H1 (cell line): ENCODE data around the gene JMJD8. TPM values are rescaled to one million over a fixed set of nuclear protein-coding genes. Genes with fewer than 3 reads are reported as not detected.

Experiments
- CTCF ChIA-PET: fragments of 300-600 bp; sonication (Branson Sonifier 250); formaldehyde crosslinking; loops from one replicate; lab custom pipeline; 2021; ENCODE audit not compliant: partially characterized antibody; lab: Charles Lee
- POLR2A ChIA-PET: fragments of 300-600 bp; sonication (Branson Sonifier 250); formaldehyde crosslinking; loops from one replicate; lab custom pipeline; 2021; ENCODE audit warnings: inconsistent platforms; ENCODE audit not compliant: partially characterized antibody; lab: Charles Lee
- DNase-seq, 2 experiments: peaks; one replicate each; pipeline versions ENCODE4 v3.0.0 to v3.0.0-alpha.2; 2010 to 2022; ENCODE audit warnings: low spot score in 2 of 2, low read depth in 1 of 2, mixed read lengths in 1 of 2
- FAIRE-seq: peaks from 2 replicates; lab custom pipeline; 2011; peaks lifted over from hg19 to GRCh38; lab: Jason Lieb, UNC
- H2AFZ ChIP-seq: 2 replicates; pipeline ENCODE4 v1.8.1; 2012; ENCODE audit warnings: low read length, inconsistent platforms
- H2AK5ac ChIP-seq: 2 replicates; pipeline ENCODE4 v1.6.1; 2013; ENCODE audit warnings: low read depth, low read length
- H2BK120ac ChIP-seq: replicated peaks from 2 replicates; pipeline ENCODE3; 2013; ENCODE audit warnings: low read depth, low read length, inconsistent platforms
- H2BK12ac ChIP-seq: 2 replicates; pipeline ENCODE4 v1.6.1; 2013; ENCODE audit warnings: low read depth, low read length
- H2BK15ac ChIP-seq: 2 replicates; pipeline ENCODE4 v1.6.1; 2013; ENCODE audit warnings: low read length
- H2BK20ac ChIP-seq: 2 replicates; pipeline ENCODE4 v1.6.1; 2013; ENCODE audit warnings: low read length
- H2BK5ac ChIP-seq: 2 replicates; pipeline ENCODE4 v1.6.1; 2013; ENCODE audit warnings: low read depth, low read length
- H3K14ac ChIP-seq: 2 replicates; pipeline ENCODE4 v1.6.1; 2013; ENCODE audit warnings: inconsistent platforms; ENCODE audit not compliant: insufficient read length
- H3K18ac ChIP-seq: 2 replicates; pipeline ENCODE4 v1.6.1; 2013; ENCODE audit warnings: low read length; ENCODE audit errors: extremely low read depth
- H3K23ac ChIP-seq: 2 replicates; pipeline ENCODE4 v1.6.1; 2013; ENCODE audit warnings: inconsistent platforms; ENCODE audit not compliant: insufficient read length
- H3K23me2 ChIP-seq: 2 replicates; pipeline ENCODE4 v1.6.1; 2013; ENCODE audit warnings: low read depth, low read length
- H3K27ac ChIP-seq: 2 replicates; pipeline ENCODE4 v1.6.1; 2011; ENCODE audit warnings: low read depth, low read length, inconsistent platforms
- H3K27me3 ChIP-seq, 4 experiments: replicated peaks in 1 of 4; 1 replicate in 1 of 4; 2 replicates in 3 of 4; pipeline versions ENCODE4 v1.6.1 to v1.8.1; 2011 to 2013; ENCODE audit warnings: low read length in 3 of 4, mild to moderate bottlenecking in 3 of 4, inconsistent platforms in 2 of 4, mixed read lengths in 2 of 4, moderate library complexity in 1 of 4; ENCODE audit not compliant: control insufficient read depth in 3 of 4, insufficient read depth in 3 of 4; ENCODE audit errors: extremely low read depth in 1 of 4
- H3K36me3 ChIP-seq, 4 experiments: 2 replicates each; pipeline versions ENCODE4 v1.6.1 to v1.8.1; 2011 to 2013; ENCODE audit warnings: mild to moderate bottlenecking in 4 of 4, low read length in 3 of 4, moderate library complexity in 2 of 4, control low read depth in 1 of 4, inconsistent platforms in 1 of 4; ENCODE audit not compliant: insufficient read depth in 4 of 4, control insufficient read depth in 2 of 4
- H3K4ac ChIP-seq: replicated peaks from 2 replicates; pipeline ENCODE3; 2013; ENCODE audit warnings: low read length, low read depth, mixed read lengths, inconsistent platforms; ENCODE audit not compliant: insufficient read length
- H3K4me1 ChIP-seq, 4 experiments: replicated peaks in 1 of 4; 1 replicate in 1 of 4; 2 replicates in 3 of 4; pipeline versions ENCODE4 v1.6.1 to v1.8.1; 2011 to 2013; ENCODE audit warnings: low read length in 3 of 4, inconsistent platforms in 2 of 4, mixed read lengths in 1 of 4; ENCODE audit not compliant: insufficient read depth in 4 of 4, control insufficient read depth in 3 of 4
- H3K4me2 ChIP-seq, 2 experiments: 2 replicates each; pipeline versions ENCODE4 v1.6.1 to v1.8.1; 2011 to 2013; ENCODE audit warnings: low read depth in 2 of 2, low read length in 2 of 2, control low read depth in 1 of 2, inconsistent platforms in 1 of 2, mild to moderate bottlenecking in 1 of 2; ENCODE audit not compliant: insufficient read depth in 1 of 2
- H3K4me3 ChIP-seq, 4 experiments: fragments of 200-600, 300-600 bp in 1 of 4; sonication (generic), shearing (Covaris generic), sonication (Bioruptor Twin) in 1 of 4; 2 replicates each; pipeline versions ENCODE4 v1.5.1 to v1.8.1; 2011 to 2016; ENCODE audit warnings: low read length in 4 of 4, low read depth in 3 of 4, control low read depth in 2 of 4, inconsistent platforms in 2 of 4, mild to moderate bottlenecking in 2 of 4, mixed read lengths in 1 of 4, moderate library complexity in 1 of 4; ENCODE audit not compliant: insufficient read depth in 2 of 4; ENCODE audit errors: extremely low read depth in 1 of 4
- H3K56ac ChIP-seq: replicated peaks from 2 replicates; pipeline ENCODE3; 2013; ENCODE audit warnings: low read depth, mild to moderate bottlenecking, mixed read lengths, low read length, inconsistent platforms; ENCODE audit not compliant: insufficient read length
- H3K79me1 ChIP-seq: 2 replicates; pipeline ENCODE4 v1.6.1; 2013; ENCODE audit warnings: low read depth, low read length, control low read depth
- H3K79me2 ChIP-seq, 2 experiments: 2 replicates each; pipeline versions ENCODE4 v1.6.1 to v1.8.1; 2012 to 2013; ENCODE audit warnings: low read length in 2 of 2, mild to moderate bottlenecking in 2 of 2, inconsistent platforms in 1 of 2; ENCODE audit not compliant: insufficient read depth in 2 of 2, control insufficient read depth in 1 of 2
- H3K9ac ChIP-seq, 4 experiments: replicated peaks in 1 of 4; 1 replicate in 1 of 4; 2 replicates in 3 of 4; pipeline versions ENCODE4 v1.6.1 to v1.8.1; 2011 to 2013; ENCODE audit warnings: low read depth in 3 of 4, low read length in 3 of 4, control low read depth in 2 of 4, mild to moderate bottlenecking in 2 of 4, moderate library complexity in 2 of 4, inconsistent platforms in 1 of 4; ENCODE audit errors: extremely low read depth in 1 of 4
- H3K9me3 ChIP-seq, 2 experiments: 2 replicates each; pipeline versions ENCODE4 v1.6.1 to v1.8.1; 2012 to 2013; ENCODE audit warnings: mild to moderate bottlenecking in 2 of 2, moderate library complexity in 2 of 2, control low read depth in 1 of 2, inconsistent platforms in 1 of 2, low read depth in 1 of 2, low read length in 1 of 2, mixed read lengths in 1 of 2; ENCODE audit not compliant: insufficient read depth in 2 of 2
- H4K20me1 ChIP-seq, 2 experiments: replicated peaks in 1 of 2; 2 replicates each; pipeline versions ENCODE3 to v1.8.1; 2011 to 2013; ENCODE audit warnings: inconsistent platforms in 2 of 2, low read length in 2 of 2, mild to moderate bottlenecking in 1 of 2; ENCODE audit not compliant: insufficient read depth in 2 of 2, control insufficient read depth in 1 of 2
- H4K5ac ChIP-seq: 2 replicates; pipeline ENCODE4 v1.6.1; 2013; ENCODE audit warnings: low read length, low read depth, mixed read lengths, inconsistent platforms; ENCODE audit not compliant: insufficient read length
- H4K8ac ChIP-seq: 2 replicates; pipeline ENCODE4 v1.8.0; 2013; ENCODE audit warnings: mild to moderate bottlenecking, moderate library complexity, low read length, inconsistent platforms; ENCODE audit not compliant: insufficient read depth; ENCODE audit errors: extremely low read depth
- H4K91ac ChIP-seq: replicated peaks from 2 replicates; pipeline ENCODE3; 2013; ENCODE audit warnings: low read length, mixed read lengths, inconsistent platforms; ENCODE audit not compliant: insufficient read length
- BACH1 ChIP-seq: IDR thresholded peaks from 2 replicates; pipeline ENCODE4 v1.6.1; 2012; ENCODE audit warnings: low read length, improper control_type of control experiment
- E2F6 ChIP-seq: IDR thresholded peaks from 2 replicates; pipeline ENCODE4 v1.6.1; 2012; ENCODE audit warnings: inconsistent platforms
- EGR1 ChIP-seq: IDR thresholded peaks from 2 replicates; pipeline ENCODE4 v1.6.1; 2011; ENCODE audit warnings: low read depth, low read length, borderline replicate concordance
- KDM4A ChIP-seq: IDR thresholded peaks from one replicate; pipeline ENCODE4 v1.7.1; 2012; ENCODE audit warnings: low read depth, mild to moderate bottlenecking, moderate library complexity, low read length, inconsistent platforms; ENCODE audit not compliant: severe bottlenecking
- KDM5A ChIP-seq: fragments of 200-600 bp; IDR thresholded peaks from 2 replicates; pipeline ENCODE4 v1.7.1; 2012; ENCODE audit warnings: mild to moderate bottlenecking, low read length, inconsistent platforms, mixed read lengths
- RBBP5 ChIP-seq: IDR thresholded peaks from 2 replicates; pipeline ENCODE4 v1.7.1; 2012; ENCODE audit warnings: low read depth, mild to moderate bottlenecking, inconsistent platforms, low read length, moderate library complexity, borderline replicate concordance
- SIN3A ChIP-seq, 2 experiments: IDR thresholded peaks in 1 of 2; conservative IDR thresholded peaks in 1 of 2; 2 replicates each; pipeline ENCODE4 v1.6.1; 2011 to 2012; ENCODE audit warnings: low read length in 2 of 2, improper control_type of control experiment in 1 of 2, low read depth in 1 of 2, mild to moderate bottlenecking in 1 of 2
- TAF7 ChIP-seq: optimal IDR thresholded peaks from 2 replicates; pipeline ENCODE3; 2011; ENCODE audit warnings: low read depth, mild to moderate bottlenecking, inconsistent platforms, low read length, moderate library complexity, borderline replicate concordance
- WGBS, 2 experiments: shearing (Covaris generic) in 1 of 2; methylation state at CpG; one replicate each; pipeline versions ENCODE4 v1.1.6 to v1.1.7; 2013 to 2015; ENCODE audit warnings: low lambda C conversion rate in 2 of 2, mixed read lengths in 2 of 2, inconsistent platforms in 1 of 2, low coverage in 1 of 2, missing lambda C conversion rate in 1 of 2; ENCODE audit not compliant: insufficient replicate concordance in 2 of 2, insufficient coverage in 1 of 2, insufficient read length in 1 of 2; ENCODE audit errors: extremely low coverage in 1 of 2, missing lambda C conversion rate in 1 of 2; 5-methylcytosine and 5-hydroxymethylcytosine counted together
- polyA plus RNA-seq, 7 experiments: library from polyadenylated mRNA; depleted of rRNA in 3 of 7; stranded (reverse) in 5 of 7; unstranded in 2 of 7; fragments of >200 nt in 5 of 7; fragments of 200-250 nt in 2 of 7; gene quantifications; 1 replicate in 5 of 7; 2 replicates in 1 of 7; 4 replicates in 1 of 7; pipeline versions ENCODE4 v1.2.1 to v1.2.3, GENCODE V29; 2011 to 2013; ENCODE audit warnings: missing spikeins in 2 of 7, mixed read lengths in 2 of 7
- total RNA-seq: library from RNA; stranded (reverse); fragmentation: NEBNext Ultra II Directional; extraction: Animal tissue kit (Norgen Biotek cat#: 25700); gene quantifications from 2 replicates; pipeline ENCODE4 v1.2.1, GENCODE V29; 2021

Gene JMJD8
- total and polyA plus RNA-seq, 2 of the 8 experiments (the other 6 are each of a cell fraction or from before 2014, with no cell fraction given) = 46.4 to 87.4 TPM

GRCh38 chr16:637081-638018 lies 46.8 kb downstream of the JMJD8 start:
- Histone ChIP-seq H3K79me2 (peaks cover 0 to 6% of the 10 kb centered on the region in 2 experiments; a peak in 1 of 4 replicates), H2BK20ac (no peak overlapping the region), H2BK12ac (0 out of 2 replicates have a peak overlapping the region, but pooled peaks have one; percentile 92), H3K36me3 (peaks cover 0 to 21% (median 3%) of the 10 kb centered on the region in 4 experiments; a peak in 4 of 8 replicates), H2AK5ac (no peak overlapping the region), H3K18ac (peak overlapping the region; percentile 96), H2BK5ac (peak overlapping the region; percentile 94), H4K5ac (peak overlapping the region; percentile 60), H2BK15ac (peak overlapping the region; percentile 96; the same call in 1 of the 2 replicates), H3K4ac (peak overlapping the region; percentile 81), H4K91ac (peak overlapping the region; percentile 84), H2BK120ac (peak overlapping the region; percentile 47), H3K79me1 (no peaks in the 10 kb centered on the region), H3K9ac (no peak overlapping the region), H3K27ac (peak overlapping the region; percentile 53; the same call in 1 of the 2 replicates), H4K20me1 (peaks cover 3 to 8% of the 10 kb centered on the region in 2 experiments), H3K56ac (peak overlapping the region; percentile 82), H3K23ac (no peak overlapping the region), H3K4me3 (peak overlapping the region; percentile 73 to 89 (median 77)), H4K8ac (peak overlapping the region; percentile 62; the same call in 1 of the 2 replicates), H3K9me3 (no peaks in the 10 kb centered on the region), H3K4me1 (peaks cover 0 to 29% (median 18%) of the 10 kb centered on the region in 4 experiments; a peak in 6 of 7 replicates), H3K14ac (no peak overlapping the region), H2AFZ (0 out of 2 replicates have a peak overlapping the region, but pooled peaks have one; percentile 34), H3K23me2 (peaks cover 9% of the 10 kb centered on the region; the same call in 1 of the 2 replicates), H3K4me2 (peak overlapping the region; percentile 62 to 88), H3K27me3 (no peaks in the 10 kb centered on the region)
- no peak for FAIRE-seq
- 60% methylated on average over 17 of the region's 53 CpGs; no CpG with 5 or more reads in 1 of the 2 experiments for WGBS, 2 experiments
- peak in 1 of 2 experiments; percentile 91 for DNase-seq
- ChIA-PET CTCF (interaction anchor here (0.8 to 2.9 kb wide), 16 partner anchors 8 to 142 kb away, joined by 3 to 24 read pairs (median 4); partner anchors contain the start of genes NHLRC4 and WDR90), POLR2A (interaction anchor here (0.6 to 2.7 kb wide), 21 partner anchors 9 to 253 kb away, joined by 3 to 16 read pairs (median 3); partner anchors contain the start of genes WDR24 and WDR90)
- TF ChIP-seq E2F6 (no peak), SIN3A (conservative IDR thresholded peaks at IDR 0.05 in 1 of 2, IDR thresholded peaks at IDR 0.05 in 1 of 2; ENCODE audit: low read depth in 1 of 2, low read length in 2 of 2) (no peak), EGR1 (no peak), BACH1 (no peak), KDM5A (no peak), KDM4A (peak; percentile 4), TAF7 (no peak), RBBP5 (0 out of 2 replicates have a peak, but pooled peaks have one; percentile 19)
